OCI-M2 (cell line): ENCODE data around the gene MPL.

Experiments
- DNase-seq: peaks from one replicate; lab custom pipeline; 2025; ENCODE audit not compliant: unreplicated experiment; lab: John Stamatoyannopoulos, UW

Gene MPL

GRCh38 chr1:43321331-43321891 is 16.2 kb upstream of the MPL start:
- no peak for DNase-seq

- DNase-seq: no peak
Measured at GRCh38 chr1:43322506-43322905, 15.1 kb upstream of the MPL start.

GRCh38 chr1:43324810-43325209 is 12.8 kb upstream of the MPL start:
- no peak for DNase-seq

- DNase-seq: no peak
Measured at GRCh38 chr1:43325381-43325780, 12.2 kb upstream of the MPL start.

GRCh38 chr1:43327549-43328292 is 9.9 kb upstream of the MPL start:
- DNase-seq: no peak

- DNase-seq: peak; percentile 3
Measured at GRCh38 chr1:43329995-43330751, 7.4 kb upstream of the MPL start.

GRCh38 chr1:43331688-43332087 is 5.9 kb upstream of the MPL start:
- DNase-seq: no peak

GRCh38 chr1:43334453-43335205 is 3.0 kb upstream of the MPL start:
- no peak for DNase-seq

GRCh38 chr1:43338001-43338400 is 383 bp downstream of the MPL start:
- DNase-seq: no peak

- no peak for DNase-seq
Measured at GRCh38 chr1:43339584-43340232, 2.1 kb downstream of the MPL start.

- no peak for DNase-seq
Measured at GRCh38 chr1:43340559-43340958, 2.9 kb downstream of the MPL start.

GRCh38 chr1:43344267-43344850 is 6.7 kb downstream of the MPL start:
- DNase-seq: no peak

GRCh38 chr1:43345120-43345519 is 7.5 kb downstream of the MPL start:
- no peak for DNase-seq

- no peak for DNase-seq
Measured at GRCh38 chr1:43346636-43347035, 9.0 kb downstream of the MPL start.

GRCh38 chr1:43348343-43348808 is 10.8 kb downstream of the MPL start:
- no peak for DNase-seq

- DNase-seq: no peak
Measured at GRCh38 chr1:43348809-43349593, 11.4 kb downstream of the MPL start.

- DNase-seq: no peak
Measured at GRCh38 chr1:43349594-43350306, 12.1 kb downstream of the MPL start.

GRCh38 chr1:43350976-43351375 is 13.4 kb downstream of the MPL start:
- no peak for DNase-seq
